GM18520 (cell line): Measurements from ENCODE around the gene SEPTIN12.
A peak's percentile ranks its signal among the peaks of the same experiment; 100 is the strongest.
"Not testable (repeated sequence)": the region's sequence is repeated elsewhere in the genome, so short reads cannot be mapped to it uniquely, and the experiment has no call there.

ENCODE experiments used
- ATAC-seq: cut with Tn5 transposase; IDR thresholded peaks from one replicate; pipeline ENCODE4 v1.9.1; 2021; ENCODE audit not compliant: unreplicated experiment

The SEPTIN12 gene

GRCh38 chr16:4785758-4786433 is 2.2 kb downstream of the SEPTIN12 start:
- ATAC-seq, result no peak

GRCh38 chr16:4784444-4784987 is 3.6 kb downstream of the SEPTIN12 start:
- ATAC-seq, result not testable (repeated sequence)

- ATAC-seq, result no peak
These were observed 4.2 kb downstream of the SEPTIN12 start for GRCh38 chr16:4783951-4784336.

GRCh38 chr16:4783251-4783950 is 4.7 kb downstream of the SEPTIN12 start:
- ATAC-seq, result no peak

- no peak for ATAC-seq
These were observed 7.9 kb downstream of the SEPTIN12 start for GRCh38 chr16:4780235-4780634.

GRCh38 chr16:4778050-4778392 is 10.1 kb downstream of the SEPTIN12 start:
- no peak for ATAC-seq

GRCh38 chr16:4777339-4778049 is 10.7 kb downstream of the SEPTIN12 start:
- ATAC-seq, result no peak

GRCh38 chr16:4776141-4776705 is 11.9 kb downstream of the SEPTIN12 start:
- no peak for ATAC-seq

GRCh38 chr16:4775005-4775404 is 13.1 kb downstream of the SEPTIN12 start:
- no peak for ATAC-seq

- no peak for ATAC-seq
These were observed 15.8 kb downstream of the SEPTIN12 start for GRCh38 chr16:4772351-4772750.

GRCh38 chr16:4771646-4772045 is 16.5 kb downstream of the SEPTIN12 start:
- ATAC-seq, result no peak

GRCh38 chr16:4769306-4769638 is 18.9 kb downstream of the SEPTIN12 start:
- no peak for ATAC-seq

GRCh38 chr16:4768549-4769305 is 19.4 kb downstream of the SEPTIN12 start:
- peak; percentile 32 for ATAC-seq

GRCh38 chr16:4767872-4768548 is 20.1 kb downstream of the SEPTIN12 start:
- ATAC-seq, result peak; percentile 2

- peak; percentile 84 for ATAC-seq
These were observed 21.1 kb downstream of the SEPTIN12 start, which contains the start of gene ZNF500 for GRCh38 chr16:4766875-4767628. ZNF500 (minus strand) TSS chr16:4767162; CDS start chr16:4765978, 1,184 bp downstream.

GRCh38 chr16:4765511-4766474 is 22.4 kb downstream of the SEPTIN12 start:
- ATAC-seq, result no peak

GRCh38 chr16:4763791-4764190 is 24.4 kb downstream of the SEPTIN12 start:
- ATAC-seq, result no peak

GRCh38 chr16:4762205-4762604 is 25.9 kb downstream of the SEPTIN12 start:
- ATAC-seq, result no peak
